ENCODE measurements around the gene ROM1. TPM values are rescaled to one million over a fixed set of nuclear protein-coding genes. Genes with fewer than 3 reads are reported as not detected.

Gene ROM1
- total RNA-seq, 3 donors from 2014 or later, result 8.5 to 11.5 (median 11.0) TPM

DNA sequence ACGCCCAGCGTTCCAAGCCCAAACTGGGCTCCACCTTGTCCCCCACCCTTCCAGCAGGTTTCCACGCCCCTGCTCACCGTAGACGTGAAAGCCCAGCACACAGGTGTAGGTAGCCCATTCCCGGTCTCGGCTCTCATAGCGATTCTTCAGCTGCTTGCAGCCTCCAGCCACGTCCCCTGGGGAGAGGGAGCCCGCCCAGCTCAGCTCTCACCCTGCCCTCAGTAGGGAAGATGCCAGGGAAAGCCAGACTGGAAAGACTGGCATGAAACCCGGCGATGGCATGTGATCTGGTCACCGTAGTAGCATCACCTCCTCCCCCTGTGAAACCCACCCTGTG is 10.0 kb upstream of the ROM1 start:
- intact Hi-C loops (cut with DNase I; ENCODE audit: low total_unique reads), result no loop called here
- Histone ChIP-seq H3K27ac (peak overlapping the region; percentile 95 to 96), H3K9me3 (no peaks in the 10 kb centered on the region), H3K36me3 (no peaks in the 10 kb centered on the region), H3K27me3 (no peaks in the 10 kb centered on the region), H3K4me3 (peak overlapping the region; percentile 63 to 96 (median 91)), H3K4me1 (peaks cover 3 to 22% of the 10 kb centered on the region in 2 donors)
- DNase-seq (ENCODE audit: low spot score in 2 of 2), result no peak
- TF ChIP-seq, protein P1, sequence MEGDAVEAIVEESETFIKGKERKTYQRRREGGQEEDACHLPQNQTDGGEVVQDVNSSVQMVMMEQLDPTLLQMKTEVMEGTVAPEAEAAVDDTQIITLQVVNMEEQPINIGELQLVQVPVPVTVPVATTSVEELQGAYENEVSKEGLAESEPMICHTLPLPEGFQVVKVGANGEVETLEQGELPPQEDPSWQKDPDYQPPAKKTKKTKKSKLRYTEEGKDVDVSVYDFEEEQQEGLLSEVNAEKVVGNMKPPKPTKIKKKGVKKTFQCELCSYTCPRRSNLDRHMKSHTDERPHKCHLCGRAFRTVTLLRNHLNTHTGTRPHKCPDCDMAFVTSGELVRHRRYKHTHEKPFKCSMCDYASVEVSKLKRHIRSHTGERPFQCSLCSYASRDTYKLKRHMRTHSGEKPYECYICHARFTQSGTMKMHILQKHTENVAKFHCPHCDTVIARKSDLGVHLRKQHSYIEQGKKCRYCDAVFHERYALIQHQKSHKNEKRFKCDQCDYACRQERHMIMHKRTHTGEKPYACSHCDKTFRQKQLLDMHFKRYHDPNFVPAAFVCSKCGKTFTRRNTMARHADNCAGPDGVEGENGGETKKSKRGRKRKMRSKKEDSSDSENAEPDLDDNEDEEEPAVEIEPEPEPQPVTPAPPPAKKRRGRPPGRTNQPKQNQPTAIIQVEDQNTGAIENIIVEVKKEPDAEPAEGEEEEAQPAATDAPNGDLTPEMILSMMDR (IDR thresholded peaks at IDR 0.05), result no peak
- TF ChIP-seq POLR2AphosphoS5 (IDR thresholded peaks at IDR 0.05) (no peak), POLR2A (IDR thresholded peaks at IDR 0.05) (no peak)

DNA sequence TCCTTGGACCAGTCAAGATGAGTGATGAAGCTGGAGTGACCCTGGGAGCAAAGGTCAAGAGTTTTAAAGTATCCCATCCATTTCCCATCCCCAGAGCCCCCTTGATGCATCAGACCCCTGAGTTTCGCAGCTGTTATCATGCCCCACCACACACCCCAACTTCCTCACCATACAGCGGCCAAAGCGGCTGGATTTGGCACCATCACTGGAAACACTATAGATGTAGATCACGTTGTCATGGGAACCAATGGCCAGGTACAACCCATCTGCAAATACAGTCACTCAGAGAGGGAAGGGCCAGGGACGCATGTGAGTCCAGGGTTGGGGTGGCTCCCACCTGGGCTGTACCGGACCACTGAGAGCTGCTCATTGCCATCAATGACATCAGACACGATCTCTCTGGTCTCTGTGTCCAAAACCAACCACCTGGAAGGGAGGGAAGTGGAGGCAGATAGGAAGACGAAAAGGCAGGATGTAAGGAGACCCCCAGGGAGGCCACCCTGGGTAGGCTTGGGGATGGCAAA is 9.2 kb upstream of the ROM1 start:
- intact Hi-C loops (cut with DNase I; ENCODE audit: low total_unique reads), result no loop called here
- Histone ChIP-seq H3K27ac (peak overlapping the region; percentile 95 to 96), H3K36me3 (no peaks in the 10 kb centered on the region)

DNA sequence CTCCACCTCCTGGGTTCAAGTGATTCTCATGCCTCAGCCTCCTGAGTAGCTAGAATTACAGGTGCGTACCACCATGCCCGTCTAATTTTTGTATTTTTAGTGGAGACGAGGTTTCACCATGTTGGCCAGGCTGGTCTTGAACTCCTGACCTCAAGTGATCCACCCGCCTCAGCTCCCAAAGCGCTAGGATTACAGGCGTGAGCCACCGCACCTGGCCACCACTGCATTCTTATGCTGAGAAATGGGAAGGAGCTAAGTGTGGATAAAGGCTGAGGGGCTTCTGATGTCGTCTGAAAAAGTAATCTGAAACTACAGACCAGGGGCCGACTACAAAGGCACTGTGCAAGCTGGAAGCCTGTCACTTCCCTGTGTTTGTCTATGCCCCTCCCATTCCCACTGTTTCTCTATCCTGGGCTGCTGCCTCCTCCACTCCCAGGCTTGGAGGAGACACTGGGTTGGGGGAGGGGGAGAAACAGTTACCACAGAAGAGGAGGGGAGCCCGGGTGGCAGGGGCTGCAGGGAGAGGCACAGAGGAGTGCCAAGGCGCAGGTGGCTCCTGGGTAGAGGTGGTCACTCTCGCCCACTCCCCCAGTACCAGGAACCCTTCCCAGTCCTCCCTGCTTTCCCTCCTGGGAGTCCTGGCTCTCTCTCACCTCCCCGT is 8.5 kb upstream of the ROM1 start:
- TF ChIP-seq, protein P1 (IDR thresholded peaks at IDR 0.05), result no peak
- TF ChIP-seq POLR2AphosphoS5 (IDR thresholded peaks at IDR 0.05) (no peak), POLR2A (IDR thresholded peaks at IDR 0.05) (no peak)
- Histone ChIP-seq H3K4me1 (peaks cover 3 to 15% of the 10 kb centered on the region in 2 donors), H3K36me3 (no peaks in the 10 kb centered on the region), H3K27me3 (no peaks in the 10 kb centered on the region), H3K4me3 (no peak overlapping the region), H3K27ac (no peak overlapping the region), H3K9me3 (no peaks in the 10 kb centered on the region)
- intact Hi-C loops (cut with DNase I; ENCODE audit: low total_unique reads), result no loop called here
- no peak for DNase-seq (ENCODE audit: low spot score in 2 of 2)

More for the DNA sequence above, 9.2 kb upstream of the ROM1 start:
- no peak for DNase-seq (ENCODE audit: low spot score in 2 of 2)
- Histone ChIP-seq H3K4me3 (no peak overlapping the region), H3K27me3 (no peaks in the 10 kb centered on the region), H3K9me3 (no peaks in the 10 kb centered on the region), H3K4me1 (peaks cover 3 to 22% of the 10 kb centered on the region in 2 donors)
- TF ChIP-seq POLR2A (IDR thresholded peaks at IDR 0.05), result no peak
- TF ChIP-seq, protein P1 (IDR thresholded peaks at IDR 0.05), result no peak
- TF ChIP-seq POLR2AphosphoS5 (IDR thresholded peaks at IDR 0.05), result no peak

DNA sequence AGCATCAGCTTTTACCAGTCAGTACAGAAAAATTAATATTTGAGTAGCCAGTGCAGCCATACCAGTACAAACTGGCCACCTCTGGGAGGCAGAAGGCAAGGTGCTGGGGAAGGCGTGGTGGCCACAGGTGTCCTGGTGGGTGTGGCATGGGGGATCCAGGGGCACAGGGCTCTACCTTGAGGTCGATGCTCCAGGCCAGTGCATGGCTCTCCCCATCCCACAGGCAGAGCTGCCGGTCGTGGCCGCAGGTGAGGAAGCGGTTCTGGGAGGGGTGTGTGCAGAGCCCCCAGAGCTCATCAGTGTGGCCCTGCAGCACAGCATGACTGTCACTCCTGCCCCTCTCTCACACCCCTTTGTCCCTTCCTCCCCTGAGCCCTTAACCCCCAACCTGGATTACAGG is 7.6 kb upstream of the ROM1 start:
- Histone ChIP-seq H3K9me3 (no peaks in the 10 kb centered on the region), H3K27ac (no peak overlapping the region), H3K4me3 (no peak overlapping the region), H3K4me1 (peaks cover 0 to 6% of the 10 kb centered on the region in 2 donors), H3K27me3 (no peaks in the 10 kb centered on the region), H3K36me3 (no peaks in the 10 kb centered on the region)
- no peak for DNase-seq (ENCODE audit: low spot score in 2 of 2)
- intact Hi-C loops (cut with DNase I; ENCODE audit: low total_unique reads), result no loop called here
- TF ChIP-seq POLR2AphosphoS5 (IDR thresholded peaks at IDR 0.05), result no peak
- TF ChIP-seq, protein P1 (IDR thresholded peaks at IDR 0.05), result no peak
- TF ChIP-seq POLR2A (IDR thresholded peaks at IDR 0.05), result no peak

DNA sequence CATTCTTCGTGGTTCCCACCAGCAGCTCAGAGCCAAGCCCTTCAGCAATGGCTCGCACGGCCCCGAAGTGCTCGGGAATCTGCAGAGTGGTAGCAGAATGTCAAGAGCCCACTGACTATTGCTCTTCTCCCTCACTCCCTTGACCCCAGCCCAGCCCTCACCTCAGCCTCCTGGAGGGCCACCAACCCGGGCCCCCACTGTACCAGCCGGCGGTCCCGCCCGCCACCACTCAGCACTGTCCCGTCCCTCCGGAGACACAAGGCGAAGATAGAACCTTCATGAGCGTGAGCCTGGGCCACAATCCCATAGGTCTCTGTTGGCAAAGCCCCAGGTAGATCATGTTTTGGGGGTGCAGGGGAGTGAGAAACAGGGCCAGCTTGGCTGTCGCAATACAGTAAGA is 7.2 kb upstream of the ROM1 start:
- H3K4me3 ChIP-seq, result no peak overlapping the region
- H3K9me3 ChIP-seq, result no peaks in the 10 kb centered on the region
- no peaks in the 10 kb centered on the region for H3K27me3 ChIP-seq
- intact Hi-C loops (cut with DNase I; ENCODE audit: low total_unique reads), result no loop called here
- TF ChIP-seq POLR2AphosphoS5 (IDR thresholded peaks at IDR 0.05) (no peak), POLR2A (IDR thresholded peaks at IDR 0.05) (no peak)
- TF ChIP-seq, protein P1 (IDR thresholded peaks at IDR 0.05), result no peak
- no peak for DNase-seq (ENCODE audit: low spot score in 2 of 2)
- no peak overlapping the region for H3K27ac ChIP-seq
- H3K4me1 ChIP-seq, result peaks cover 1 to 5% of the 10 kb centered on the region in 2 donors
- H3K36me3 ChIP-seq, result no peaks in the 10 kb centered on the region

All from breast epithelium (tissue), 4 donors.